HepG2 (cell line): Measurements from ENCODE around the gene GLRX2. TPM values are rescaled to one million over a fixed set of nuclear protein-coding genes. Genes with fewer than 3 reads are reported as not detected.

Source experiments
- AKAP8 ChIP-seq: sonication (generic); formaldehyde crosslinking; IDR thresholded peaks from 2 replicates; pipeline ENCODE4 v1.5.1; 2020; ENCODE audit warnings: mild to moderate bottlenecking, missing genetic modification reagents
- ARNTL ChIP-seq: sonication (generic); formaldehyde crosslinking; IDR thresholded peaks from 2 replicates; pipeline ENCODE4 v1.4.0; 2020; ENCODE audit warnings: mild to moderate bottlenecking, missing genetic modification reagents
- BCL6 ChIP-seq: IDR thresholded peaks from 2 replicates; pipeline ENCODE4 v1.6.1; 2016; ENCODE audit warnings: missing genetic modification reagents, missing compliant biosample characterization
- CCDC6 ChIP-seq: sonication (generic); formaldehyde crosslinking; IDR thresholded peaks from 2 replicates; pipeline ENCODE4 v1.8.1; 2022; ENCODE audit warnings: mild to moderate bottlenecking, missing genetic modification reagents, moderate library complexity
- FIP1L1 ChIP-seq: fragments of 200-400 bp; formaldehyde crosslinking; IDR thresholded peaks from 2 replicates; pipeline ENCODE4 v1.6.1; 2018; ENCODE audit warnings: low read depth, mild to moderate bottlenecking, low read length, moderate library complexity, borderline replicate concordance; ENCODE audit not compliant: insufficient read depth
- GABPA ChIP-seq, 2 experiments: IDR thresholded peaks; 2 replicates each; pipeline ENCODE4 v1.6.1; 2011 to 2016; ENCODE audit warnings: low read depth in 2 of 2, low read length in 1 of 2, missing biosample characterization in 1 of 2, missing genetic modification characterization in 1 of 2
- MTERF4 ChIP-seq: sonication (generic); formaldehyde crosslinking; IDR thresholded peaks from 2 replicates; pipeline ENCODE4 v1.8.0; 2023; ENCODE audit warnings: mild to moderate bottlenecking, missing genetic modification reagents
- MXD1 ChIP-seq: sonication (generic); formaldehyde crosslinking; IDR thresholded peaks from 2 replicates; pipeline ENCODE4 v1.4.0; 2020; ENCODE audit warnings: mild to moderate bottlenecking, missing genetic modification reagents
- NCOA2 ChIP-seq: sonication (generic); formaldehyde crosslinking; IDR thresholded peaks from 2 replicates; pipeline ENCODE4 v1.8.0; 2022; ENCODE audit warnings: inconsistent platforms
- NR0B2 ChIP-seq: sonication (generic); formaldehyde crosslinking; IDR thresholded peaks from 2 replicates; pipeline ENCODE4 v1.4.0; 2020; ENCODE audit warnings: mild to moderate bottlenecking, missing genetic modification reagents
- U2AF2 ChIP-seq: fragments of 200-400 bp; formaldehyde crosslinking; IDR thresholded peaks from 2 replicates; pipeline ENCODE4 v1.6.1; 2017; ENCODE audit warnings: low read depth, mild to moderate bottlenecking, low read length
- ZNF124 ChIP-seq: sonication (generic); formaldehyde crosslinking; IDR thresholded peaks from 2 replicates; pipeline ENCODE4 v1.4.0; 2020; ENCODE audit warnings: missing genetic modification reagents
- ZNF414 ChIP-seq: sonication (generic); formaldehyde crosslinking; IDR thresholded peaks from 2 replicates; pipeline ENCODE4 v1.5.0; 2020; ENCODE audit warnings: missing genetic modification reagents
- ZNF432 ChIP-seq: sonication (generic); formaldehyde crosslinking; IDR thresholded peaks from 2 replicates; pipeline ENCODE4 v1.5.0; 2020; ENCODE audit warnings: missing genetic modification reagents, mild to moderate bottlenecking, borderline replicate concordance
- ZNF724P ChIP-seq: sonication (generic); formaldehyde crosslinking; IDR thresholded peaks from 2 replicates; pipeline ENCODE4 v1.8.0; 2022; ENCODE audit warnings: missing genetic modification reagents, borderline replicate concordance
- ZNF780A ChIP-seq: sonication (generic); formaldehyde crosslinking; IDR thresholded peaks from 2 replicates; pipeline ENCODE4 v1.8.0; 2022; ENCODE audit warnings: mild to moderate bottlenecking, missing genetic modification reagents, moderate library complexity
- ZSCAN20 ChIP-seq: sonication (generic); formaldehyde crosslinking; IDR thresholded peaks from 2 replicates; pipeline ENCODE4 v1.4.0; 2020; ENCODE audit warnings: missing genetic modification reagents, mild to moderate bottlenecking, borderline replicate concordance
- polyA plus RNA-seq, 8 experiments: library from polyadenylated mRNA; depleted of rRNA in 3 of 8; stranded (reverse) in 7 of 8; unstranded in 1 of 8; fragments of >200 nt; fragmentation: Illumina TruSeq in 4 of 8; extraction: Trizol in 4 of 8; gene quantifications; 2 replicates each; pipeline versions ENCODE4 v1.2.1 to v1.2.3, GENCODE V29; 2011 to 2016; ENCODE audit warnings: low read depth in 4 of 8, missing spikeins in 1 of 8, mixed read lengths in 1 of 8; ENCODE audit not compliant: insufficient read depth in 1 of 8
- total RNA-seq, 5 experiments: library from RNA; depleted of rRNA; stranded (reverse); fragments of >200 nt; fragmentation: Illumina TruSeq; extraction: Trizol; gene quantifications; 2 replicates each; pipeline ENCODE4 v1.2.3, GENCODE V29; 2016; ENCODE audit warnings: low read depth in 1 of 5
- TF ChIP-seq, protein P1 (sequence below): sonication (generic); formaldehyde crosslinking; IDR thresholded peaks from 2 replicates; pipeline ENCODE4 v1.8.1; 2022; ENCODE audit warnings: mild to moderate bottlenecking, missing genetic modification reagents
- TF ChIP-seq, protein P2 (sequence below), 2 experiments: IDR thresholded peaks; 2 replicates each; pipeline ENCODE4 v1.6.1; 2011 to 2012; ENCODE audit warnings: low read length in 2 of 2, borderline replicate concordance in 1 of 2, low read depth in 1 of 2, mild to moderate bottlenecking in 1 of 2, moderate library complexity in 1 of 2

GLRX2 gene
- total and polyA plus RNA-seq, 2 of the 13 experiments (the other 11 are each of a cell fraction or from before 2014, with no cell fraction given): 11.9 to 39.0 TPM

DNA sequence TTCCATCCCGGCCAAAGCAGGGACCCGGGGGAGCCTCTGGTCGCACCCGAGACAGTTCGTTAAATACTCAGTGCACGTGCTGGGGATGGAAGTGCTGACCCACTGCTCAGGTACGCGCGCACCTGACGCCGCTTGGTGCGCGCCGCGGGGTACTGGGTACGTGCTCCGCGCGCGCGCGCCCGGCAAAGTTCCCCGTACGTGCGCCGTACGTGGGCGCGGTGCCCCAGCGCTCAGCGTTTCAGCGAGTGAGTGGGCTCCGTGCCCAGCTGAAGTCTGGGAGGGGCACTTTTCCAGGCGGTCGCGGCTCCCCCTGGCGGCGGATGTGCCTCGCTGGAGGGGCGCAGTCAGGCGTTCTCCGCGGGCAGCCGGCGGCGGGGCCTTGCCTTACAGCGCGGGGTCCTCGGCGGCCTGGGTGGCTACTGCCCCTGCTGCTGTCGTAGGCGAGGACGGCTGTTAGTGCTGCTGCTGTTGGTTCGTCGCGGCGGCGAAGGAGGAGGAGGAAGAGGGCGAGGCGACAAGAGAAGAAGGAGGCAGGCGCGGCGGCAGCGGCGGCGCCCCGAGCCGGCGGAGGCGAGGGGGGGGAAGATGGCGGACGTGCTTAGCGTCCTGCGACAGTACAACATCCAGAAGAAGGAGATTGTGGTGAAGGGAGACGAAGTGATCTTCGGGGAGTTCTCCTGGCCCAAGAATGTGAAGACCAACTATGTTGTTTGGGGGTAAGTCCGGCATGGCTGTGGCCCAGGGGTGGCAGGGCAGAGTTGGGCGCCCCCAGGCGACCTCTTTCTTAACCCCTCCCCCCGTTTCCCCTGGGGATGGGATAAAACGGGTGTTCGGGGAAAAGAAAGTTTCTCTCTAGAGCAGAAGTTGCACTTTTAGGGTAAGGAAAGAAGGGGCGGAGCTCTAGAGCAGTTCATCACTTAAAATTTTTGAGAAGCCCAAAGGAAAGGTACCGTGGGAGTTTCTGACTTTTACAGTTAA, 16.7 kb upstream of the GLRX2 start, which contains the start of gene CDC73 (continued):
- TF ChIP-seq ZNF414 (CRISPR knock-in tag): peak; percentile 96
- TF ChIP-seq MTERF4 (CRISPR knock-in tag): no peak
- TF ChIP-seq ZSCAN20 (CRISPR knock-in tag): no peak
- TF ChIP-seq ZNF724P (CRISPR knock-in tag): no peak; the same call in none of the 2 replicates
- TF ChIP-seq AKAP8 (CRISPR knock-in tag): peak; percentile 77; the same call in 1 of the 2 replicates
- TF ChIP-seq GABPA (IDR thresholded peaks at IDR 0.05; ENCODE audit: low read depth, low read length): no peak
- peak; percentile 59 for TF ChIP-seq GABPA (CRISPR knock-in tag; IDR thresholded peaks at IDR 0.05; ENCODE audit: low read depth)
- no peak for TF ChIP-seq ZNF432 (CRISPR knock-in tag)
- peak; percentile 91 for TF ChIP-seq MXD1
- TF ChIP-seq U2AF2: 0 out of 2 replicates have a peak, but pooled peaks have one; percentile 20
- TF ChIP-seq, protein P1, sequence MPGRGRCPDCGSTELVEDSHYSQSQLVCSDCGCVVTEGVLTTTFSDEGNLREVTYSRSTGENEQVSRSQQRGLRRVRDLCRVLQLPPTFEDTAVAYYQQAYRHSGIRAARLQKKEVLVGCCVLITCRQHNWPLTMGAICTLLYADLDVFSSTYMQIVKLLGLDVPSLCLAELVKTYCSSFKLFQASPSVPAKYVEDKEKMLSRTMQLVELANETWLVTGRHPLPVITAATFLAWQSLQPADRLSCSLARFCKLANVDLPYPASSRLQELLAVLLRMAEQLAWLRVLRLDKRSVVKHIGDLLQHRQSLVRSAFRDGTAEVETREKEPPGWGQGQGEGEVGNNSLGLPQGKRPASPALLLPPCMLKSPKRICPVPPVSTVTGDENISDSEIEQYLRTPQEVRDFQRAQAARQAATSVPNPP (CRISPR knock-in tag): peak; percentile 94
- peak; percentile 48; the same call in 1 of the 2 replicates for TF ChIP-seq NCOA2
- TF ChIP-seq, protein P2, sequence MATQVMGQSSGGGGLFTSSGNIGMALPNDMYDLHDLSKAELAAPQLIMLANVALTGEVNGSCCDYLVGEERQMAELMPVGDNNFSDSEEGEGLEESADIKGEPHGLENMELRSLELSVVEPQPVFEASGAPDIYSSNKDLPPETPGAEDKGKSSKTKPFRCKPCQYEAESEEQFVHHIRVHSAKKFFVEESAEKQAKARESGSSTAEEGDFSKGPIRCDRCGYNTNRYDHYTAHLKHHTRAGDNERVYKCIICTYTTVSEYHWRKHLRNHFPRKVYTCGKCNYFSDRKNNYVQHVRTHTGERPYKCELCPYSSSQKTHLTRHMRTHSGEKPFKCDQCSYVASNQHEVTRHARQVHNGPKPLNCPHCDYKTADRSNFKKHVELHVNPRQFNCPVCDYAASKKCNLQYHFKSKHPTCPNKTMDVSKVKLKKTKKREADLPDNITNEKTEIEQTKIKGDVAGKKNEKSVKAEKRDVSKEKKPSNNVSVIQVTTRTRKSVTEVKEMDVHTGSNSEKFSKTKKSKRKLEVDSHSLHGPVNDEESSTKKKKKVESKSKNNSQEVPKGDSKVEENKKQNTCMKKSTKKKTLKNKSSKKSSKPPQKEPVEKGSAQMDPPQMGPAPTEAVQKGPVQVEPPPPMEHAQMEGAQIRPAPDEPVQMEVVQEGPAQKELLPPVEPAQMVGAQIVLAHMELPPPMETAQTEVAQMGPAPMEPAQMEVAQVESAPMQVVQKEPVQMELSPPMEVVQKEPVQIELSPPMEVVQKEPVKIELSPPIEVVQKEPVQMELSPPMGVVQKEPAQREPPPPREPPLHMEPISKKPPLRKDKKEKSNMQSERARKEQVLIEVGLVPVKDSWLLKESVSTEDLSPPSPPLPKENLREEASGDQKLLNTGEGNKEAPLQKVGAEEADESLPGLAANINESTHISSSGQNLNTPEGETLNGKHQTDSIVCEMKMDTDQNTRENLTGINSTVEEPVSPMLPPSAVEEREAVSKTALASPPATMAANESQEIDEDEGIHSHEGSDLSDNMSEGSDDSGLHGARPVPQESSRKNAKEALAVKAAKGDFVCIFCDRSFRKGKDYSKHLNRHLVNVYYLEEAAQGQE (IDR thresholded peaks at IDR 0.05; ENCODE audit: borderline replicate concordance in 1 of 2, low read depth in 1 of 2, low read length in 2 of 2): peak in 1 of 2 experiments; percentile 17; a peak in 1 of 4 replicates
- TF ChIP-seq ARNTL: peak; percentile 51; the same call in 1 of the 2 replicates
- no peak for TF ChIP-seq FIP1L1
- TF ChIP-seq BCL6 (CRISPR knock-in tag): peak; percentile 67
- no peak for TF ChIP-seq ZNF124
- peak; percentile 84 for TF ChIP-seq ZNF780A (CRISPR knock-in tag)
- peak; percentile 99 for TF ChIP-seq CCDC6 (CRISPR knock-in tag)
- peak; percentile 95 for TF ChIP-seq NR0B2 (CRISPR knock-in tag)
